HG03103 (cell line): Measurements from ENCODE around the gene ABLIM3.
A peak's percentile ranks its signal among the peaks of the same experiment; 100 is the strongest.

Experiments used
- ATAC-seq: cut with Tn5 transposase; IDR thresholded peaks from one replicate; pipeline ENCODE4 v1.9.1; 2021; ENCODE audit warnings: low read depth; ENCODE audit not compliant: unreplicated experiment

Gene ABLIM3

DNA sequence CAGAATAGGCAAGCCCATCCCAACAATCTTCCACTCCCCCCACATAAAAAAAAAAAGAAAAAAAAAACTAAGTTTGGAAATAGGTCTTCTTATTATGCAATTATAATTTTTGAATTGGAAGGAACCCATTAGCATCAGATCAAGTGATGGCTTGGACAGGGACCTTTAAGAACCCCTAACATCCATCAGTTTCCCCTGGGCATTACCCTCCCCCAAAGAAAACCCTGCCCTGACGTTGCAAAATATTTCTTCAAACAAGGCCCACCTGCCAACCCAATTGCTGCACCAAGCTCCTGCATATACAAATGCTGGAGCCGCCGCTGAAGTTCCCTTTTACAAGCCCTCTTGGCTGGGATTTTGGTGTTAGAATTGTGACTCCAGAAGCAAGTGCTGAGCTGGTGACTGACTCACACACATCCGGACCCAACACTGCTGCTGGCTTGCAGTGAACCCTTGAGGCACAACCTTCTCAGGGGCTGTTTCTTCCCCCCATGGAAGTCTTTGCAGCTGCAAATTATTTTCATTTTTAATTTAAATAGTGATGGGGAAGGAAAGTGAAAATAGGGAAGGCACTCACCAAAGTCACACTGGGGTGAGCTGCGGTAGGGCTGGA, 74.3 kb downstream of the ABLIM3 start:
- no peak for ATAC-seq

DNA sequence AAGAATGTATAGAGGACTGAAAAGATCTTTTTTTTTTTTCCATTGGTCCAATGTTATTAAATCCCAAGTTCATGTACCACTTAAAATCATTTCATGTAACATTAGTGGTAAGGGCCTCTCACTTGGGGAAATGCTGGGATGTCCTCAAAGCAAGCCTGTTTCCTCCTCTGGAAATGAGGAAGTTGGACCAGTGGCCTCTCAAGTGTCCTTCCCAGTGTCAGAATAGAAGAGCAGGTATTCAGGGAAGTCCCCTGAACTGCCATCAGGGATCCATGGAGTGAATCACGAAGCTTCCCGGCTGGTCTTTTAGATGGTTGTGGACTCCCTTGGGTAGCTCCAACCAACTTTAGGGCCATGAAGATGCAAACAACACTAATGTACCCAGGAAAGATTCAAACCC, 75.2 kb downstream of the ABLIM3 start:
- no peak for ATAC-seq

DNA sequence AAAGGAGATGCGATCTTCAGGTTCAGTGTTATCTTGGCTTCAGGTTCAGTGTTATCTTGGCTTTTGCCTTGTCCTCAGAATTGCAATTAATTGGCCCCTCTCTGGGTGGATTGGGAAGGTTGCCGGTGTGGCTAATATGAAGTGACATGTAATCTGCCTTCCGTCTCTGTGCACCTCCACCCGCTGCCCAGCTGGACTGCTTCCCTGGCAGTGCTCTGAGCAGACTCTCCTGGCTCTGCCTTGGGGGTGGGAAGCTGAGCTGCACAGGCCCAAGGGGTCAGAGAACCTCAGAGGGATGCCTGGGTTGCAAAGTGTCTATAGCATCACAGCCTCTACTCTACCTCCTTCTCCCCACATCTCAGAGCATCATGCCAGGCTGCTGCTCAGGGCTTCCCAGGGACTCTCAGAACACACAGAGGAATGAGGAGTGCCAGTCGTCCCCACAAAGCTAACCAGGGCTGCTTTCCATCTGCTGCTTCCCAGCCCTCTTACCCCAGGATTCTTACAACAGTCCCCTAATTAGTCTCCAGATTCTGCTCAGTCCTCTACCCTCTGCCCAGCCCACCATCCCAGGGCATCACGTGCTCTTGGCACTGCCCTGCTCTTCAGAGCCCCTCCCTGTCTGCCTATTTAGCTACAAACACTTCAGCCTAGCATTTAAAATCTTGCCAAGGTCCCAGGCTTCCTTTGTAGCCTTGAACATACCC, 76.0 kb downstream of the ABLIM3 start:
- no peak for ATAC-seq

DNA sequence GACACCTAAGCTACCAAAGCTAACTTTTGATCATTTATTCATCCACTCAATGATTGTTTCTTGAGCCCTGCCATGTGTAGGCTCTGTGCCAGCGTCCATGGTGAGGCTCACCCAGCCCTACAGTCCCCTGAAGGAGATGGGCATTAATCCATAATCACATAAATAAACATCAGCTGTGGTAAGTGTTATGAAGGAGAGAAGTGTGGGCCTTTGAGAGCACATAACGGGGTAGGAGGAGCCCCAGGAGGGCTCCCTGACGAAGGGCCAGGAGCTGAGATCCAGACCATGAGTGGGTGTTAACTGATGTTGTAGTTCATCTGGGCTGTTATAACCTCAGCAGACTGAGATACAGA, 76.5 kb downstream of the ABLIM3 start:
- ATAC-seq = no peak

DNA sequence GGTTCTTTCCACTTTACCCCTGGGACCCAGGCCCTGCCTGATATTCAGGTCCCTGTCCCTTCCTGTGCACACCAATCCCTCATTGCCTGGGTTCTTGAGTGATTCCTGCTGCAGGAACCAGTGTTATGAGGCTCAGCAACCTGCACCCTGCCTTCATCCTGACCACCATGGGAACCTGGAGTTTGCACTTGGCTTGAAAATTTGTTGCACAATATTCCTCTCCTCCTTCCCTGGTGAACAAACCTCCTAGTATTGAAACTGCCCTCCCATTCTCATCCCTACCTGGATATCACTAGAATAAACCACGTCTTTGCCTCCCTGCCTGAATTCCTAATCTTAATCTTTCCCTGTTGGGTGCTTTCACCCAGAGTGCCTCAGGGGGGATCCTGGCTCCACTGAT, 78.3 kb downstream of the ABLIM3 start:
- no peak for ATAC-seq

DNA sequence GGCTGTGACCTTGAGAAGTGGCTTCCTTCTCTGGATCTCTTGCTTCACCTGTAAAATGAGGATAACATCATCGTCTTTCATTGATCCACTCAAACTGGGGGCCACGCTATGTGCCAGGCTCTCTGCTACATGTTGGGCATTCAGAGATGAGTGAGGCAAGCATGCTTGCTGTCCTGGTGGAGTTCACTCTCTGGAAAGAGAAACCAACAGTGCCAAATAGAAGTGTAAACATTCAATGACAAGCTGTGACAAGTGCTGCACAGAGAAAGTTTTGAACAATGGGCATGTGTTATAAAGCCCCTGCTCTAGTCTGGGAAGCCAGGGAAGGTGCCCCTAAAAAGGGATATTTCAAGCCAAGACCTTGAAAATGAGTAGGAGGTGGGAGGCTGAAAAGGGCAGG, 79.5 kb downstream of the ABLIM3 start:
- no peak for ATAC-seq

DNA sequence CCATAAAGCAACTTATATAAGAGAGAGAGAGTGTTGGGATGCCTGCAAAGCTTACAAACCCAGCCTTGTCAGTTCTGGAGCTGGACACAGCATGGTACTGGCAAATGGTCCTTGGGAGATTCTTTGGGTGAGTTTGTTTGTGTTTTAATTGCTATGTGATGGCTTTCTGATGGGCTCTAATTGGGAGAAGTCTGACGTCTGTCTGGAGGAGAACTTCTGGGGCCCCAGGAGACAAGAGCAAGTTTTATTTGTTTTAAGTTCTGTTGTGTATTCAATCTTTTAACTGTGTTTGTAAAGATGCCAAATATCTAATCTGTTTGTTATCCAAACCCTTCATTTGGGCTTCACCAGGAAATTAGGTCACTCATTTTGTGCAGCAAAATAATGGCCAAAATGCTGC, 80.0 kb downstream of the ABLIM3 start:
- ATAC-seq = no peak

DNA sequence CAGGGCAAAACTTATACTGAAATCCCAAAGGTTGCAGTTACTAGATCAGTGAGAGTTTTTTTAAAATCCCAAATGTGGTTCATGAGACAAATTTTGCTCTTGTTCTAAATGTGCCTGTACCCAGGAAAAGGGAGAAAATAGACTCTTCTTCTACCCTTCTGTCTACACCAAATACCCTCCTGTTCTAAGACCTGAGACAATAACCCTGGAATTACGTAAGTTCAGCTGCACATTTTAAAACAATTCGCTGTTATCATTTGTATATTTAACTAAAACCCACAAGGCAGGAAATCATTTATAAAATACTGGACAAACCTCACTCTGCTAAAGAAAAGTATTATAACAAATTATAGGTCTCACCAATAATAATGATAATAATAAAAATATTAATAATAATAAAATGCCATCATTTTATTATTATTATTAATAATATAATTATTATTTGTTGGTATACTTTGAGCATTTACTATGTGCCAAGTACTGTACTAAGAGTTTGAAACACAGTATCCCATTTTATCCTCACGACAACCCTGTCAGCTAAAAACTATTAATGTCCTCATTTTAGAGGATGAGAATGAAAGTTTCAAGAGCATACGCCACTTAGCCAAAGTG, 80.5 kb downstream of the ABLIM3 start:
- ATAC-seq = no peak

DNA sequence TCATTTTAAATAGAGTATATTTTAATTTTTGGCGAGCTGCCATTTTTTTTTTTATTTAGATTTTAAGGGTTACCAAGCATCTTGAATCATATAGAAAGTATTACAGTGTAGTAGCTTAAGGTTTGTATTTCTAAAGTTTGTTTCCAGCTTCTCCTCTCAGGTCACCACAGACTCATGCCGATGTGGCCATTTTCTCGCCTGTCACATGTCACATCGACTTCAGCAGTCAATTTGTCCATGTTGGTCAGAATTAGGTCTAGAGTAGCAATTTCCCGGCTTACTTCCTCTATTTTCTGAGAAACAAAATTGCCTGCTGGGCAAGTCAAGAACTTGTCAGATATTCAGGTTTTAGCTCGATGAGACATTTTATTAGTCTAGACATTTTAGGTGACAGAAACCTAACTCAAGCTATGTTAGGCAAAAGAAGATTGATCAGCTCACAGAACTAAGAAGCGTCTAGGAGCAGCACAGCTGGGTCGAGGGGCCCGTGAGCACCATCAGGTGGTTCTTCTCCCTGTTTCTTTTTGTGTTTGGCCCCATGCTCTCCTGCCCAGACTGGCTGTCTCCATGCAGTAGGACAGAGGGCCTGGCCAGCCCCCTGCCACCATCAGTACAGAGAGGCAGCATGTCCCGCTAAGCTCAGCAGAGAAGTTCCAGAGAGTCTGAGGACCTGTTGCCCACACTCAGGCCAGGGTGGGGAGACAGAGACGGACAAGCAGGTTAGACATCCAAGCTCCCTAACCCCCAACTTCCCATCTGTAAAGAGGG, 82.0 kb downstream of the ABLIM3 start:
- no peak for ATAC-seq

DNA sequence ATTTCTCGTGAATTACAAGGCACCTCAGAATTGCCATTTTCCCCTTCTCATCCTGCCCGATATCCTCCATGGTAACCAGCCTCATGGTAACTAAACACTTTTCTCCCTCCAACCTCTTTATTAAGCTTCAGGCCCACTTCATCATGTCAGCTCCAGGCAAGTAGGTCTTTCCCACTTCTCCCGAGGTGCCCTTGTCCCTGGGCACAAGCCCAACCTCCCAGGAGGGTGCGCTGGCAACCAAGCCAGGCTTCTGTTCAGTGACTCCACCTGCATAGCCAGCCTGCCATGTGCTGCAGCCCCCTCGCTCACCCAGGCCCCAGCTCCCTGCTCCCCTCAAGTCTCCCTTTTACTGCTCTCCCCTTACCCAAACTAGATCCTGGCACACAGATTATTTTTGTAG, 83.0 kb downstream of the ABLIM3 start:
- no peak for ATAC-seq

DNA sequence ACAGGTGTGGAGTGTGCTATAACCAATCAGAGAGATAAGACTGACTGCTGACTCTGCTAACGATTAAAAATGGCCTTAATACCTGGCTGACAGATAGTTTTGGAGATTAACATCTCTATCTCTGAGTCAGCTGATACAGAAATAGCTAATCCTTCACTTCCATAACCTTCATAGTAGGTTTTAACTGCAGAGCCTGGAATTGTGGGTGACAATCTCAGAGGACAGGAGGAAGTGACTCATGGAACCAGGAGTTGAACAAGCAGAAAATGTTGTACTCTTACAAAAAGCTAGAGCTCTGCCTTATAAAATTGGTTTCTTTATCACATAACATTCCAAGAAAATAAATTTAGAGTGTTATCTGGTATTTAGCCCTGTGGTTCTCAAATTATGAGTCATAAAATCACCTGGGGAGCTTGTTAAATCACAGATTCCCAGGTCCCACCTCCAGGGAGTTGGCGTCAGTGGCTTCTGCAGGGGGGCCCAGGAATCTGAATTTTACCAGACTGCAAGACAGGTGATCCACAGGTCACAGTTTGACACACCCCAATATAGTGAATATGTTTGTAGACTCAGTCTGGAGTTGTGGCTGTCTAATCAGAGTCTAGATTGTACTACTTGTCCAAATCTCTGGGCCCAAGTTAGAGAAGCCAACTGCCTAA, 86.0 kb downstream of the ABLIM3 start:
- no peak for ATAC-seq

DNA sequence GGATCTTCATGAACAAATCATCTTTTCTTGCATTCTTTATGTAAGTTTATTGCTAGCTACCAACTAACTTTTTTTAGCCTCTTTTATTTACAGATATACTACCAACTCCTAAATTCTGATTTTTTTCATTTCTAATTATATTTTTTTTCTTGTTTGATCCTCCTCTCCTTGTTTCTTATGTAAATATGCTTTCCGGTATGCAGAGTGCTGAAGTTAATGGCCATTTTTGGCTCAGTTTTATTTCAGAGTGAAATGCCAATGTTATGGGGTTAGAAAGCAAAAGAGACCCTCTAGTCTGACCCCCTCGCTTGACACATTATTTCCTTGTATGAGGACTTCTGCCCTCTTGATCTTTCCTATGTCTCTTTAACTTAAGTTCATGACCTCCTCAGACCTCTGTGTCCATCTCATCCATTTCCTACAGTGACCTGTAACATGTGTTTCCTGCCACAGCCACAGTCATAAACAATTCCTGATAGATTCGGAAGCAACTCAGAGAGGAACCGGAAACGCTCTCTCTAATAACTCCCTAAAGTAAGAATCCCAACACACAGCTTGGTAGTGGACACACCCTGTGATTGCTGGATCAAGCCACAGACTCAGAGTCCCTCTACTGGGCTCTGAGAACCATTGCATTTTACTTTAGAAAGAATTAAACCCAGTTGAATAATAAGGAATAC, 87.5 kb downstream of the ABLIM3 start:
- ATAC-seq = no peak

DNA sequence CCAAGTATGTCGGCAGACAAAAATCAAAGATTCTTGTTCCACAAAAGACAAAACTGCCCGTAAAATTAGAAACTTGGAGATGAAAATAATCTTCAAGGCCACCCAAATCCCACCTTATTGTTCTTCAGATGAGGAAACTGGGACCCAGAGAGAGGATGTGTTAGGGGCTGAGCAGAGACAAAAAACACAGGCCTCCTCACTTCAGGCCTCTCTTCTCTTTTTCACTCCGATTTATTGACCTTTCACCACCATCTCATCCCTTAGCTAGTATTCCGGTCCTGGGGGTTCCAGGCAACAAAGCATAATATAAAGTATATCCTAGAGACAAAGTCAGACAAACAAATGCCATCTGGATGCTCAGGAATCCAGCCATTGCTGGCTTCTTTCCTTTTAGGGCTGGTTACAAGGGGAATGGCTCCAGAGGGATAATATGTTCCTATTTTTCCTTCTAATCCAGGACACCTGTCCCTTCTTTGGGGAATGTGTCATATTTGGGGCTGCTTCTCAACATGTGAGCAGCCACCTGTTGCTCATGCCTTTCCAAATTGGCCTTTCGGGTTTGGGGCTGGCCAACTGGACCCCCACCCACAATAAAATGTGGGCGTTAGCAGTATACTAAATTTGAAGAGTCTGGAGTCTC, 88.1 kb downstream of the ABLIM3 start:
- ATAC-seq = no peak

DNA sequence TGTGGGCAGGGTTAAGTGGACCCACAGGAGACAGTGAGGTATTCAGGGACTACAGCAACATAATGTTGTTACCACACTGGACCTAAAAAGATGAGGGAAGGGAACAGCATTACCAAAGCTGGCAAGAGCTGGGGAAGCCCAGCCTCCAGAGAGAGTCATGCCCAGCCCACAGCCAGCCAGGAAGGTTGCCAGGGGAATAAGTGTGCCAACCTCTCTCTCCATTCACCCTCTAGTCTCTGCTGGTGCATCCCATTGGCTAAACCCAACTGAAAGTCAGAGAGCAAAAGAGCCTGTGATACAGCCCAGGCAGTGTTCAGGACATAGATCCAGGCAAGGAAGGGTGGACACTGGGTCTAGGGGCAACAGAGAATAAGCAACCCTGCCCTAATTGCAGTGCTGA, 94.5 kb downstream of the ABLIM3 start:
- ATAC-seq = no peak

DNA sequence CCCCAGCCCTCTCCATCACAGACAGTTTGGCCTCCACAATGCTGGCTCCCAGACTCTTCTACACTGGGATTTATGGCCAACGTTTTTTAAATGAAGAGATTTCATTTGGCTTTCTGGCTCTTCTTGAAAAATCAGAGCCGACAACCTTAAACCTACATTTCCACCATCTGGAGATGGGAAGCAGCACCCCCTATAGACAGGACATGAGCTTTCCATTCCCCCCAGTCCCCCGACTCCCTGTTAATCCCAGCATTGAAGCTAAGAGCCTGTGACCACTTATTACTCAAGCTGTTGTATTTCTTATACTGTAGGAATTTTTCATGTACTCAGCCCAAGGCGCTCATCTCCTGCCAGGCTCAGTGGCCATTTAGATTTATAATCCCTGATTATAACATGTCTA, 96.4 kb downstream of the ABLIM3 start:
- no peak for ATAC-seq

DNA sequence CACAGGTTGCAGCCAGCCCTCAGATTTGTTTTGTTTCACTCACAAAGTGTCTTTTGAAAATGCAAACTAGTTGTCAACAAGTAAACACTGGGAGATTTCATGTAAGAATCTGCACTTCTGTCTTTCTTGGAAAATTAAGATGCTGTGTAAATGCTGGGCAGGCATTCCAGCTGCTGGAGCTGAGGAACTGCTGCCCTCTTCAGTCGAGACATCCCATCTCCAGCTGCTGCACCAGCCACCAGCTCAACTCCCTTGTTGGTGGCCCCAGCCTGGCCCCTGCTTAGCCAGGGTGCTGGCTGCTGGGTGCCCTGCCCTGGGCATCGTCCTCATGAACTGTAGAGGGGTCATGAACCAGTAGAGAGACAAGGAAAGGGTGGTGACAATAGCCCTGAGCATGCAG, 97.2 kb downstream of the ABLIM3 start:
- no peak for ATAC-seq

DNA sequence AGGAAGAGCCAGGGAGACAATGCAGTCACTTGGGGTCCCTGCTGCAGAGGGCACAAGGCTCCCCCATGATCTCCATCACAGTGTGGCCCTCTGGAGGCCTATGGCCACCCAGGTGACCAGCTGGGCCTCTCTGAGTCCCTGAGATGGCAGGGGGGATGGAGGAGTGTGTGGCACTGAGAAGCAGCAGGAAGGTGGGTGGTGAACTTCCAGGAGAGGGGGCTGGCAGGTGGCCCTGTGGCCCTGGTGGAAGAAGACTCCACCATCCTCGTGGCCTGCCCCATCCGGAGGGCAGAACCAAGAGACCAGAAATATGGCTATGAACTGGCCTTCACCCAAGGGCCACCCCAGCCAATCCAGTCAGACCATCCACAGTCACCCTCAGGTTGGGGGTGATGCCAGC, 98.6 kb downstream of the ABLIM3 start:
- no peak for ATAC-seq

DNA sequence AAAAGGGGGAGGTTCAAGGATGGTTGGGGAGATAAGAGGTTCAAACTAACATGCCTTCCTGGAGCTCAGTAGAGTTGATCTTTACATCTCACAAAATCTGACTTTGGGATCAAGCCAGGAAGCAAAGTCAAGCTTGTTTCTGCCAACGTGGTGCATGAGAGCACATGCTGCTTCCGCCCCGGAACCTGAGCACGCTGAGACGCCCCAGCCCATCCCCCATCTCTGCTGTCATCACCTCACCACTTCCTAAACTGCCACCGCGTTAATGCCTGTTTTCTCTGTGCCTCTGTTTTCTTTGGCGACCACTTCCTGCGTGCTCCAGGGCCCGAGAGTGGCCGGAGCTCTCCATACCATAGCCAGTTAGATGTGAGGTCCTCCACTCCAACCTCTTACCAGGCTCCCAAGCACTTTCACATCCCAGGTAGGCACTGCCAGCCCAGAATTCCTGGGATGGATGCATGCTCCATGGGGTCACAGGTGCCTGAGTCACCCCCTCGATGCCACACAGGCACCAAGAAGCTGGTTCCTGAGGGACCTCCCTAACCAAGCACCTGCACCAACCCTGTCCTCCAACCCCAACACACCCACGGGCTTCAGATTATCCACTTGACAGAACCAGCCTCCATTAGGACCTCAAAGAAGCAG, 99.2 kb downstream of the ABLIM3 start:
- ATAC-seq = peak; percentile 81

DNA sequence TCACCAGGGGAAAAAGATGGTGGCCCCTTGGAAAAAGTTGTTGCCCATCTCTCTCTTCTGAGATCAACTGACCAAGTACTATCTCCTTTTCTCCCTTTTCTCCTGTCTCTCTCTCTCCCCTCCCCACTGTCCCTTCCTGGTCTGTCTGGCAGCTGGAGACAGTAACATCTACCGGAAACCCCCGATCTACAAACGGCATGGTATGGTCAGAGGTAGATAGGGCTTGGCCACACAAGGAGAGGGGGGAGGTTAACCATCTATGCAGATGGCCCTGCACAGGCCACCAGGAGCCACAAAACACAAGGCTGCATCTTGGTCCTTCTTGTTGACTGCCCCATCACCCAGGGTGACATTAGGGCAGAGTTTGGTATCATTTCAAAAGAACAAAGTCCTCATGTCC, 101.0 kb downstream of the ABLIM3 start:
- ATAC-seq = no peak

DNA sequence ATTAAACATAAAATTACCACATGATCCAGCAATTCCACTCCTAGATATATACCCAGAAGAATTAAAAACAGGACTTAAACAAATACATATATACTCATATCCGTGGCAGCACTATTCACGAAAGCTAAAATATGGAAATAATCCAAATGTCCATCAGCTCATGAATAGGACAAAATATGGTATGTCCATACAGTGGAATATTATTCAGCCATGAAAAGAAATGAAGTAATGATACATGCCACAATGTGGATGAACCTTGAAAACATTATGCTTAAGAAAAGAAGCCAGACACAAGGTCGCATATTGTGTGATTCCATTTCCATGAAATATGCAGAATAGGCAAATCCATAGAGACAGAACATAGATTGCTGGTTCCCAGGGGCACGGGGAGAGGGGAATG, 105.6 kb downstream of the ABLIM3 start:
- no peak for ATAC-seq
